CD14-positive monocyte (primary cell): ENCODE data around the gene NOPCHAP1. TPM values are rescaled to one million over a fixed set of nuclear protein-coding genes. Genes with fewer than 3 reads are reported as not detected.
"Not testable (repeated sequence)": the region's sequence is repeated elsewhere in the genome, so short reads cannot be mapped to it uniquely, and the experiment has no call there.

Source experiments
- DNase-seq, 3 donors: peaks; one replicate each; pipeline ENCODE4 v3.0.0-alpha.2; 2011 to 2022
- H2AFZ ChIP-seq: 2 replicates; pipeline ENCODE4 v1.6.0; 2012; ENCODE audit warnings: mild to moderate bottlenecking, low read depth, low read length, inconsistent platforms; ENCODE audit not compliant: insufficient read depth, poor library complexity, severe bottlenecking
- H3K27ac ChIP-seq, 2 donors: 1 replicate in 1 of 2; 2 replicates in 1 of 2; pipeline ENCODE4 v1.5.1; 2012 to 2013; ENCODE audit warnings: low read length in 2 of 2, control low read depth in 1 of 2, inconsistent platforms in 1 of 2, low read depth in 1 of 2, mild to moderate bottlenecking in 1 of 2
- H3K27me3 ChIP-seq, 2 donors: one replicate each; pipeline versions ENCODE4 v1.6.0 to v1.6.1; 2011 to 2013; ENCODE audit warnings: low read length in 2 of 2; ENCODE audit not compliant: control insufficient read depth in 2 of 2, insufficient read depth in 2 of 2
- H3K36me3 ChIP-seq, 2 donors: replicated peaks in 1 of 2; 1 replicate in 1 of 2; 2 replicates in 1 of 2; pipeline versions ENCODE4 v1.5.1 to v1.6.1; 2012 to 2013; ENCODE audit warnings: low read length in 2 of 2, control low read depth in 1 of 2, inconsistent platforms in 1 of 2, mild to moderate bottlenecking in 1 of 2; ENCODE audit not compliant: insufficient read depth in 2 of 2, control insufficient read depth in 1 of 2
- H3K4me1 ChIP-seq, 2 donors: 1 replicate in 1 of 2; 2 replicates in 1 of 2; pipeline versions ENCODE4 v1.5.1 to v1.6.1; 2012 to 2013; ENCODE audit warnings: low read length in 2 of 2, control low read depth in 1 of 2, inconsistent platforms in 1 of 2, mild to moderate bottlenecking in 1 of 2, moderate library complexity in 1 of 2; ENCODE audit not compliant: insufficient read depth in 2 of 2, control insufficient read depth in 1 of 2
- H3K4me2 ChIP-seq: replicated peaks from 2 replicates; pipeline ENCODE3; 2012; ENCODE audit warnings: low read length, moderate library complexity, mild to moderate bottlenecking; ENCODE audit not compliant: poor library complexity, severe bottlenecking; ENCODE audit errors: extremely low read depth
- H3K4me3 ChIP-seq, 3 experiments: fragments of 200-600 bp in 1 of 3; sonication (generic) in 1 of 3; replicated peaks in 1 of 3; 1 replicate in 2 of 3; 2 replicates in 1 of 3; pipeline ENCODE4 v1.5.1; 2011 to 2013; ENCODE audit warnings: low read length in 3 of 3, mild to moderate bottlenecking in 3 of 3, control low read depth in 2 of 3, low read depth in 2 of 3, inconsistent platforms in 1 of 3, moderate library complexity in 1 of 3
- H3K79me2 ChIP-seq: 2 replicates; pipeline ENCODE4 v1.6.0; 2012; ENCODE audit warnings: mild to moderate bottlenecking, control low read depth, inconsistent platforms, low read length, moderate library complexity; ENCODE audit not compliant: insufficient read depth
- H3K9ac ChIP-seq: 2 replicates; pipeline ENCODE4 v1.6.0; 2017; ENCODE audit warnings: low read length, mild to moderate bottlenecking; ENCODE audit not compliant: insufficient read depth, poor library complexity, severe bottlenecking
- H3K9me3 ChIP-seq, 2 donors: replicated peaks in 1 of 2; 1 replicate in 1 of 2; 2 replicates in 1 of 2; pipeline versions ENCODE4 v1.5.1 to v1.6.1; 2012 to 2013; ENCODE audit warnings: low read length in 2 of 2, control low read depth in 1 of 2; ENCODE audit not compliant: control insufficient read depth in 1 of 2, insufficient read depth in 1 of 2
- H4K20me1 ChIP-seq: 2 replicates; pipeline ENCODE4 v1.6.0; 2012; ENCODE audit warnings: mild to moderate bottlenecking, low read length, control low read depth, moderate library complexity; ENCODE audit not compliant: insufficient read depth
- H3K27ac Mint-ChIP-seq, 7 donors: one replicate each; pipeline ENCODE4 v1.8.0; 2020; ENCODE audit warnings: mild to moderate bottlenecking in 7 of 7, mixed read lengths in 7 of 7, moderate library complexity in 6 of 7, inconsistent platforms in 2 of 7
- H3K27me3 Mint-ChIP-seq, 3 donors: one replicate each; pipeline ENCODE4 v1.8.0; 2021 to 2022; ENCODE audit warnings: low read depth in 3 of 3, mild to moderate bottlenecking in 3 of 3, mixed read lengths in 3 of 3, moderate library complexity in 3 of 3, inconsistent platforms in 1 of 3
- H3K36me3 Mint-ChIP-seq, 2 donors: one replicate each; pipeline ENCODE4 v1.8.0; 2020; ENCODE audit warnings: mixed read lengths in 2 of 2, inconsistent platforms in 1 of 2, mild to moderate bottlenecking in 1 of 2
- H3K4me1 Mint-ChIP-seq: one replicate; pipeline ENCODE4 v1.8.0; 2020; ENCODE audit warnings: mild to moderate bottlenecking, mixed read lengths
- H3K4me3 Mint-ChIP-seq, 2 donors: one replicate each; pipeline ENCODE4 v1.8.0; 2020; ENCODE audit warnings: mild to moderate bottlenecking in 2 of 2, mixed read lengths in 2 of 2, moderate library complexity in 1 of 2
- H3K9me3 Mint-ChIP-seq, 7 donors: one replicate each; pipeline ENCODE4 v1.8.0; 2020 to 2022; ENCODE audit warnings: mixed read lengths in 7 of 7, mild to moderate bottlenecking in 6 of 7, moderate library complexity in 6 of 7, inconsistent platforms in 2 of 7
- WGBS: methylation state at CpG from one replicate; pipeline ENCODE4 v1.1.5; 2013; ENCODE audit warnings: missing lambda C conversion rate; ENCODE audit not compliant: insufficient coverage; 5-methylcytosine and 5-hydroxymethylcytosine counted together
- intact Hi-C, 2 donors: fragments of 100-400 bp; cut with micrococcal nuclease; formaldehyde crosslinking; loops; one replicate each; pipeline versions ENCODE4 v1.15.0 to v1.15.1; 2023
- polyA plus RNA-seq, 3 donors: library from polyadenylated mRNA; depleted of rRNA in 1 of 3; unstranded in 2 of 3; stranded (reverse) in 1 of 3; fragments of 300-500 nt in 2 of 3; fragments of >200 nt in 1 of 3; fragmentation: Illumina TruSeq in 2 of 3; gene quantifications; 1 replicate in 2 of 3; 2 replicates in 1 of 3; pipeline ENCODE4 v1.2.3, GENCODE V29; 2012 to 2021
- TF ChIP-seq, protein P1 (sequence below): fragments of 200-600 bp; IDR thresholded peaks from one replicate; pipeline ENCODE4 v1.8.0; 2022; ENCODE audit warnings: antibody characterized with exemption, mild to moderate bottlenecking

Gene NOPCHAP1
- polyA plus RNA-seq, 3 donors: 2.6 to 14.0 (median 12.0) TPM

DNA sequence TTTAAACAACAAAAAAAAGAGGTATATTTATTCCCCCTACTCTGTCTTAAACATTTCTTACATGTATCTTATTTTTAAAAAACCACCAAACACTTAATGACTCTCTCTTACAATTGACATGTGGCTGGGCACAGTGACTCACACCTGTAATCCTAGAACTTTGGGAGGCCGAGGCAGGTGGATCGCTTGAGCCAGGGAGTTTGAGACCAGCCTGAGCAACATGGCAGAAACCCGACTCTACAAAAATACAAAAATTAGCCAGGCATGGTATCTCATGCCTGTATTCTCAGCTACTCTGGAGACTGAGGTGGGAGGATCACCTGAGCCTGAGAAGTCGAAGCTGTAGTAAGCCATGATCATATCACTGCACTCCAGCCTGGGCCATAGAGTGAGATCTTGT lies 44.0 kb upstream of the NOPCHAP1 start:
- Mint-ChIP-seq H3K4me1 (no peaks in the 10 kb centered on the region), H3K4me3 (no peak overlapping the region), H3K36me3 (no peaks in the 10 kb centered on the region), H3K9me3 (peaks cover 3 to 17% (median 7%) of the 10 kb centered on the region in 7 donors), H3K27me3 (peaks cover 3 to 7% (median 6%) of the 10 kb centered on the region in 3 donors), H3K27ac (no peak overlapping the region)
- Histone ChIP-seq H3K36me3 (no peaks in the 10 kb centered on the region), H3K79me2 (no peaks in the 10 kb centered on the region), H3K27ac (no peak overlapping the region), H3K9me3 (peaks cover 4 to 9% of the 10 kb centered on the region in 2 donors), H4K20me1 (no peaks in the 10 kb centered on the region), H3K4me1 (no peaks in the 10 kb centered on the region), H3K9ac (no peak overlapping the region), H3K27me3 (no peaks in the 10 kb centered on the region), H3K4me2 (no peak overlapping the region), H2AFZ (no peak overlapping the region), H3K4me3 (no peak overlapping the region)
- intact Hi-C loops: no loop called here
- no peak for DNase-seq
- whole genome bisulfite sequencing: 100% methylated on average over 2 of the region's 4 CpGs
- TF ChIP-seq, protein P1, sequence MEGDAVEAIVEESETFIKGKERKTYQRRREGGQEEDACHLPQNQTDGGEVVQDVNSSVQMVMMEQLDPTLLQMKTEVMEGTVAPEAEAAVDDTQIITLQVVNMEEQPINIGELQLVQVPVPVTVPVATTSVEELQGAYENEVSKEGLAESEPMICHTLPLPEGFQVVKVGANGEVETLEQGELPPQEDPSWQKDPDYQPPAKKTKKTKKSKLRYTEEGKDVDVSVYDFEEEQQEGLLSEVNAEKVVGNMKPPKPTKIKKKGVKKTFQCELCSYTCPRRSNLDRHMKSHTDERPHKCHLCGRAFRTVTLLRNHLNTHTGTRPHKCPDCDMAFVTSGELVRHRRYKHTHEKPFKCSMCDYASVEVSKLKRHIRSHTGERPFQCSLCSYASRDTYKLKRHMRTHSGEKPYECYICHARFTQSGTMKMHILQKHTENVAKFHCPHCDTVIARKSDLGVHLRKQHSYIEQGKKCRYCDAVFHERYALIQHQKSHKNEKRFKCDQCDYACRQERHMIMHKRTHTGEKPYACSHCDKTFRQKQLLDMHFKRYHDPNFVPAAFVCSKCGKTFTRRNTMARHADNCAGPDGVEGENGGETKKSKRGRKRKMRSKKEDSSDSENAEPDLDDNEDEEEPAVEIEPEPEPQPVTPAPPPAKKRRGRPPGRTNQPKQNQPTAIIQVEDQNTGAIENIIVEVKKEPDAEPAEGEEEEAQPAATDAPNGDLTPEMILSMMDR: no peak

DNA sequence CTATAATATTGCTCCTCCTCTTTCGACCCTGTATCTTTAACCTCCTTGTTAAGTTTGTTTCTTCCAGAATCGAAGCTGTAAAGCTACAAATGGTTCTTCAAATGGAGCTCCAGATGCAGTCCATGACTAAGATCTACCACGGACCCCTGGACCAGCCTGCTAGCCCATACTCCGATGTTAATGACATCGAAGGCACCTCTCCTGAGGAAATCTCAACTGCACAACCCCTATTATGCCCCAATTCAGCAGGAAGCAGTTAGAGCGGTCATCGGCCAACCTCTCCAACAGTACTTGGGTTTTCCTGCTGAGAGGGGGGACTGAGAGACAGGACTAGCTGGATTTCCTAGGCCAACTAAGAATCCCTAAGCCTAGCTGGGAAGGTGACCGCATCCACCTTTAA lies 42.7 kb upstream of the NOPCHAP1 start:
- H3K36me3 ChIP-seq, DNase-seq, H3K36me3 Mint-ChIP-seq, H3K4me2 ChIP-seq, H3K27me3 ChIP-seq, H3K4me3 Mint-ChIP-seq, H3K27ac ChIP-seq, intact Hi-C loops, H3K9me3 ChIP-seq, H3K4me3 ChIP-seq, H3K27ac Mint-ChIP-seq, H3K79me2 ChIP-seq, H4K20me1 ChIP-seq, H3K9ac ChIP-seq, H2AFZ ChIP-seq, H3K27me3 Mint-ChIP-seq, H3K4me1 ChIP-seq, H3K4me1 Mint-ChIP-seq: not testable (repeated sequence)
- peaks cover 3 to 17% (median 7%) of the 10 kb centered on the region in 7 donors for H3K9me3 Mint-ChIP-seq
- 100% methylated on average over 4 of the region's 8 CpGs for WGBS
